CD14-positive monocyte (primary cell): ENCODE data around the gene ICE1. TPM values are rescaled to one million over a fixed set of nuclear protein-coding genes. Genes with fewer than 3 reads are reported as not detected.

ENCODE experiments used
- DNase-seq, 3 donors: peaks; one replicate each; pipeline ENCODE4 v3.0.0-alpha.2; 2011 to 2022
- H2AFZ ChIP-seq: 2 replicates; pipeline ENCODE4 v1.6.0; 2012; ENCODE audit warnings: mild to moderate bottlenecking, low read depth, low read length, inconsistent platforms; ENCODE audit not compliant: insufficient read depth, poor library complexity, severe bottlenecking
- H3K27ac ChIP-seq, 2 donors: 1 replicate in 1 of 2; 2 replicates in 1 of 2; pipeline ENCODE4 v1.5.1; 2012 to 2013; ENCODE audit warnings: low read length in 2 of 2, control low read depth in 1 of 2, inconsistent platforms in 1 of 2, low read depth in 1 of 2, mild to moderate bottlenecking in 1 of 2
- H3K27me3 ChIP-seq, 2 donors: one replicate each; pipeline versions ENCODE4 v1.6.0 to v1.6.1; 2011 to 2013; ENCODE audit warnings: low read length in 2 of 2; ENCODE audit not compliant: control insufficient read depth in 2 of 2, insufficient read depth in 2 of 2
- H3K36me3 ChIP-seq, 2 donors: replicated peaks in 1 of 2; 1 replicate in 1 of 2; 2 replicates in 1 of 2; pipeline versions ENCODE4 v1.5.1 to v1.6.1; 2012 to 2013; ENCODE audit warnings: low read length in 2 of 2, control low read depth in 1 of 2, inconsistent platforms in 1 of 2, mild to moderate bottlenecking in 1 of 2; ENCODE audit not compliant: insufficient read depth in 2 of 2, control insufficient read depth in 1 of 2
- H3K4me1 ChIP-seq, 2 donors: 1 replicate in 1 of 2; 2 replicates in 1 of 2; pipeline versions ENCODE4 v1.5.1 to v1.6.1; 2012 to 2013; ENCODE audit warnings: low read length in 2 of 2, control low read depth in 1 of 2, inconsistent platforms in 1 of 2, mild to moderate bottlenecking in 1 of 2, moderate library complexity in 1 of 2; ENCODE audit not compliant: insufficient read depth in 2 of 2, control insufficient read depth in 1 of 2
- H3K4me2 ChIP-seq: replicated peaks from 2 replicates; pipeline ENCODE3; 2012; ENCODE audit warnings: low read length, moderate library complexity, mild to moderate bottlenecking; ENCODE audit not compliant: poor library complexity, severe bottlenecking; ENCODE audit errors: extremely low read depth
- H3K4me3 ChIP-seq, 3 experiments: fragments of 200-600 bp in 1 of 3; sonication (generic) in 1 of 3; replicated peaks in 1 of 3; 1 replicate in 2 of 3; 2 replicates in 1 of 3; pipeline ENCODE4 v1.5.1; 2011 to 2013; ENCODE audit warnings: low read length in 3 of 3, mild to moderate bottlenecking in 3 of 3, control low read depth in 2 of 3, low read depth in 2 of 3, inconsistent platforms in 1 of 3, moderate library complexity in 1 of 3
- H3K79me2 ChIP-seq: 2 replicates; pipeline ENCODE4 v1.6.0; 2012; ENCODE audit warnings: mild to moderate bottlenecking, control low read depth, inconsistent platforms, low read length, moderate library complexity; ENCODE audit not compliant: insufficient read depth
- H3K9ac ChIP-seq: 2 replicates; pipeline ENCODE4 v1.6.0; 2017; ENCODE audit warnings: low read length, mild to moderate bottlenecking; ENCODE audit not compliant: insufficient read depth, poor library complexity, severe bottlenecking
- H3K9me3 ChIP-seq, 2 donors: replicated peaks in 1 of 2; 1 replicate in 1 of 2; 2 replicates in 1 of 2; pipeline versions ENCODE4 v1.5.1 to v1.6.1; 2012 to 2013; ENCODE audit warnings: low read length in 2 of 2, control low read depth in 1 of 2; ENCODE audit not compliant: control insufficient read depth in 1 of 2, insufficient read depth in 1 of 2
- H4K20me1 ChIP-seq: 2 replicates; pipeline ENCODE4 v1.6.0; 2012; ENCODE audit warnings: mild to moderate bottlenecking, low read length, control low read depth, moderate library complexity; ENCODE audit not compliant: insufficient read depth
- H3K27ac Mint-ChIP-seq, 7 donors: one replicate each; pipeline ENCODE4 v1.8.0; 2020; ENCODE audit warnings: mild to moderate bottlenecking in 7 of 7, mixed read lengths in 7 of 7, moderate library complexity in 6 of 7, inconsistent platforms in 2 of 7
- H3K27me3 Mint-ChIP-seq, 3 donors: one replicate each; pipeline ENCODE4 v1.8.0; 2021 to 2022; ENCODE audit warnings: low read depth in 3 of 3, mild to moderate bottlenecking in 3 of 3, mixed read lengths in 3 of 3, moderate library complexity in 3 of 3, inconsistent platforms in 1 of 3
- H3K36me3 Mint-ChIP-seq, 2 donors: one replicate each; pipeline ENCODE4 v1.8.0; 2020; ENCODE audit warnings: mixed read lengths in 2 of 2, inconsistent platforms in 1 of 2, mild to moderate bottlenecking in 1 of 2
- H3K4me1 Mint-ChIP-seq: one replicate; pipeline ENCODE4 v1.8.0; 2020; ENCODE audit warnings: mild to moderate bottlenecking, mixed read lengths
- H3K4me3 Mint-ChIP-seq, 2 donors: one replicate each; pipeline ENCODE4 v1.8.0; 2020; ENCODE audit warnings: mild to moderate bottlenecking in 2 of 2, mixed read lengths in 2 of 2, moderate library complexity in 1 of 2
- H3K9me3 Mint-ChIP-seq, 7 donors: one replicate each; pipeline ENCODE4 v1.8.0; 2020 to 2022; ENCODE audit warnings: mixed read lengths in 7 of 7, mild to moderate bottlenecking in 6 of 7, moderate library complexity in 6 of 7, inconsistent platforms in 2 of 7
- CTCF ChIP-seq: fragments of 200-600 bp; IDR thresholded peaks from one replicate; pipeline ENCODE4 v1.8.0; 2022; ENCODE audit warnings: antibody characterized with exemption, mild to moderate bottlenecking
- WGBS: methylation state at CpG from one replicate; pipeline ENCODE4 v1.1.5; 2013; ENCODE audit warnings: missing lambda C conversion rate; ENCODE audit not compliant: insufficient coverage; 5-methylcytosine and 5-hydroxymethylcytosine counted together
- intact Hi-C, 2 donors: fragments of 100-400 bp; cut with micrococcal nuclease; formaldehyde crosslinking; loops; one replicate each; pipeline versions ENCODE4 v1.15.0 to v1.15.1; 2023
- polyA plus RNA-seq, 3 donors: library from polyadenylated mRNA; depleted of rRNA in 1 of 3; unstranded in 2 of 3; stranded (reverse) in 1 of 3; fragments of 300-500 nt in 2 of 3; fragments of >200 nt in 1 of 3; fragmentation: Illumina TruSeq in 2 of 3; gene quantifications; 1 replicate in 2 of 3; 2 replicates in 1 of 3; pipeline ENCODE4 v1.2.3, GENCODE V29; 2012 to 2021

ICE1 gene
- polyA plus RNA-seq, 3 donors = 2.4 to 8.2 (median 6.4) TPM

GRCh38 chr5:5421149-5421960, 1.1 kb upstream of the ICE1 start:
- Histone ChIP-seq H3K9ac (peak overlapping the region; percentile 87), H3K79me2 (peaks cover 37% of the 10 kb centered on the region), H4K20me1 (peaks cover 30% of the 10 kb centered on the region), H2AFZ (peak overlapping the region; percentile 84), H3K27me3 (no peaks in the 10 kb centered on the region), H3K36me3 (no peaks in the 10 kb centered on the region), H3K27ac (peak overlapping the region; percentile 85 to 94), H3K4me2 (peak overlapping the region; percentile 93), H3K9me3 (no peaks in the 10 kb centered on the region), H3K4me3 (peak overlapping the region; percentile 53 to 89 (median 54)), H3K4me1 (peaks cover 22 to 34% of the 10 kb centered on the region in 2 donors)
- Mint-ChIP-seq H3K36me3 (no peaks in the 10 kb centered on the region), H3K27ac (peak overlapping the region; percentile 94 to 97 (median 97)), H3K9me3 (no peaks in the 10 kb centered on the region), H3K4me3 (peak overlapping the region; percentile 92 to 95), H3K4me1 (peaks cover 15% of the 10 kb centered on the region), H3K27me3 (peaks cover 0 to 8% (median 3%) of the 10 kb centered on the region in 3 donors)
- intact Hi-C loops = loop anchor here (5.0 to 10.0 kb wide), 3 partner anchors 1211 to 1291 kb away; partner anchors contain the start of genes NSUN2 (in 2 of the 2), SRD5A1 (in 2 of the 2) and TENT4A (in 1 of the 2)
- TF ChIP-seq CTCF = no peak
- peak in 1 of 3 donors; percentile 15 for DNase-seq
- WGBS = 0% methylated on average over 6 of the region's 24 CpGs

GRCh38 chr5:5422819-5423515, 490 bp downstream of the ICE1 start:
- Histone ChIP-seq H3K27me3 (no peaks in the 10 kb centered on the region), H3K9ac (peak overlapping the region; percentile 87), H3K4me3 (peak overlapping the region; percentile 48 to 89 (median 62)), H2AFZ (peak overlapping the region; percentile 84), H3K4me2 (peak overlapping the region; percentile 93), H3K27ac (peak overlapping the region in 1 of 2 donors; percentile 94), H3K36me3 (peaks cover 0 to 9% of the 10 kb centered on the region in 2 donors), H3K4me1 (peaks cover 22 to 34% of the 10 kb centered on the region in 2 donors), H3K9me3 (no peaks in the 10 kb centered on the region), H4K20me1 (peaks cover 44% of the 10 kb centered on the region), H3K79me2 (peaks cover 54% of the 10 kb centered on the region)
- Mint-ChIP-seq H3K36me3 (peaks cover 2% of the 10 kb centered on the region in 2 donors), H3K27ac (peak overlapping the region in 6 of 7 donors; percentile 62 to 97 (median 96)), H3K27me3 (peaks cover 0 to 5% (median 3%) of the 10 kb centered on the region in 3 donors), H3K9me3 (no peaks in the 10 kb centered on the region), H3K4me1 (peaks cover 17% of the 10 kb centered on the region), H3K4me3 (peak overlapping the region; percentile 71 to 95)
- no peak for DNase-seq
- no peak for TF ChIP-seq CTCF
- under 1% methylated on average over 48 of the region's 58 CpGs for WGBS
- intact Hi-C loops = loop anchor here (2.0 to 10.0 kb wide), 4 partner anchors 1209 to 1292 kb away; partner anchors contain the start of genes NSUN2 (in 2 of the 2), SRD5A1 (in 2 of the 2) and TENT4A (in 1 of the 2)
